COLO829 (cell line): ENCODE data around the gene CABCOCO1.
"Not testable (repeated sequence)": the region's sequence is repeated elsewhere in the genome, so short reads cannot be mapped to it uniquely, and the experiment has no call there.

Source experiments
- DNase-seq: peaks from one replicate; pipeline ENCODE4 v3.0.0; 2012; ENCODE audit warnings: low spot score

The CABCOCO1 gene

GRCh38 chr10:61719906-61720305, 57.2 kb downstream of the CABCOCO1 start:
- DNase-seq = peak; percentile 53

DNA sequence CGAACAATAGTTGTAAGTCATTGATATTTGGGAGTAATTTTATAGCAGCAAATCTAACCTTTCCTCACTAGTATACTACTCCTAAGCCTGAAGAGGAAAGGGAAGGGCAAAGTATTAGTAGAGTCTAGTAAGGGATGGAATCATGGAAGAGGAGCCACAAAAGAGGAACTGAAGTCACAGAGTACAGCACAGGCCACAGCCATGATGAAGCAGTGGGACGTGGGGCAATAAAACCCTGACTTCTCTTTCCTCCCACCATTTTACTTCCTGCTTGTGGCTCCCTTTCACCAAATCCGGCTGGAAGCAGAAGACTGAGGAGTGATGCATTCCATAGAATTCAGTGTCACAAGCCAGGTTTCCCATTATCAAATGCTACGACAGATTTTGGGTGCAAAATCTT, 58.7 kb downstream of the CABCOCO1 start:
- DNase-seq = no peak

DNA sequence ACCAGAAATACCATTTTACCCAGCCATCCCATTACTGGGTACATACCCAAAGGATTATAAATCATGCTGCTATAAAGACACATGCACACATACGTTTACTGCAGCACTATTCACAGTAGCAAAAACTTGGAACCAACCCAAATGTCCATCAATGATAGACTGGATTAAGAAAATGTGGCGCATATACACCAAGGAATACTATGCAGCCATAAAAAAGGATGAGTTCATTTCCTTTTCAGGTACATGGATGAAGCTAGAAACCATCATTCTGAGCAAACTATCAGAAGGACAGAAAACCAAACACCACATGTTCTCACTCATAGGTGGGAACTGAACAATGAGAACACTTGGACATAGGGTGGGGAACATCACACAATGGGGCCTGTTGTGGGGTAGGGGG, 62.5 kb downstream of the CABCOCO1 start:
- not testable (repeated sequence) for DNase-seq

DNA sequence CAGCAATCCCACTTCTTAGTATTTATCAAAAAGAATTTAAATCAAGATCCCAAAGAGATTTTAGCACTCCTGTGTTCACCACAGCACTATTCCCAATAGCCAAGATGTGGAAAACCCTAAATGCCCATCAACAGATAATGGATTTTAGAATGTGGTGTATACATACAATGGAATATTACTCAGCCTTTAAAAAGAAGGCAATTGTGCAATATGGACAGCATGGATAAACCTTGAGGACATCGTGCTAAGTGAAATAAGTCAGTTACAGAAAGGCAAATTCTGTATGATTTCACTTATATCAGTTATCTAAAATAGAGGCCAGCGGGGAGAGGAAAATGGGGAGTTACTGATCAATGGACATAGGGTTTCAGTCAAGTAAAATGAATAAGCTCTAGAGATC, 66.9 kb downstream of the CABCOCO1 start:
- DNase-seq = no peak

GRCh38 chr10:61730671-61731070, 67.9 kb downstream of the CABCOCO1 start:
- no peak for DNase-seq

GRCh38 chr10:61731638-61732037, 68.9 kb downstream of the CABCOCO1 start:
- DNase-seq = no peak

GRCh38 chr10:61732629-61733278, 70.0 kb downstream of the CABCOCO1 start:
- DNase-seq = no peak

DNA sequence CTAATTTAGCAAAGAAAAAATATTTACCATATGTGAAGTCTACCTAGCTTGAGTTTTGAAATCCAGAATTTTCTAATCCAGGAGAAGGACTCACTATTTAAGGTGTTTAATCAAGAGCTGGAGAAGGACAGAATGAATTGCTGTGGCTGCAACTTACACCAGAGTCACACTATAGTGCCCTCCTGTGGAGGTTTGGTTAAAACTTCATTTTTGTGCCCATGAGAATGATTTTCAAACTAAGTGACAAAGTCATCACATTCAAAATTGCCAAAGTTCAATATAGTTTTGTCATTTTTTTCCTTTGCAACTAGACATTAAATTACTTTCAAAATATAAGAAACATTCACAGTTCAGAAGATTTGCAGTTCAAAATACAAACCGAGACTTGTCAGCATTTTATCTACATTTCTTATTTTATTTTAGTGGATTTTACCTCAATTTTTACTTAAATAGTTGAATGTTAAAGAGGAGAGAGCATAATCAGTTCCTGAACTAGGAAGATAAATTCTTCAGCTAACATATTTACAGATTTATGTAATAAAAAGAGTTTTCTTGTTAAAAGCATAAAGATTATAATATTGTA, 70.7 kb downstream of the CABCOCO1 start:
- DNase-seq = peak; percentile 13

- no peak for DNase-seq
Observed at GRCh38 chr10:61735882-61736281, 73.2 kb downstream of the CABCOCO1 start.

DNA sequence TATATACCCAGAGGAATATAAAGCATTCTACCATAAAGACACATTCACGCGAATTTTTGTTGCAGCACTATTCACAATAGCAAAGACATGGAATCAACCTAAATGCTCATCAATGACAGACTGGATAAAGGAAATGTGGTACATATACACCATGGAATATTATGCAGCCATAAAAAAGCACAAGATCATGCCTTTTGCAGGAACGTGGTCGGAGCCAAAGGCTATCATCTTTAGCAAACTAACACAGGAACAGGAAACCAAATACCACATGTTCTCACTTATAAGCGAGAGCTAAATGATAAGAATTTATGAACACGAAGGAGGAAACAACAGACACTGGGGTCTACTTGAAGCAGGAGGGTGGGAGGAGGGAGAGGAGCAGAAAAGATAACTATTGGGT, 74.7 kb downstream of the CABCOCO1 start:
- not testable (repeated sequence) for DNase-seq

DNA sequence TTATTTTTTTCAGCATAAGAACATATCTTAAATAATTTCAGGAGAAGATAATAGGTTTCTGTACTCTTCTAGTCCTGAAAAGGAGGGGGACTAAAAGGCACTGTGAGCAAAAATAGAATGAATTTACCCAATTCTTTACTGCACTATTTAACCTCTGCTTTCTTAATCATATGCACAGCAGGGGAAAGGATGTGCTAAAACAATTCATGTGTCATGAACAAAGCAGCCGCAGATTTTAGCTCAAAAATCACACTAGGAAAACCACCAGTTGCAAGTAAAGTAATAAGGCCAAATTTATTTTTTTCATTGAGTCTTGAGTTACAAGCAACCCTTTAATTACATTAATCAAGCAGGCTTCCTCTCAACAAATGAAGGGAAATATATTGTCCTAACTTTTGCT, 80.1 kb downstream of the CABCOCO1 start:
- no peak for DNase-seq

- DNase-seq = no peak
Observed at GRCh38 chr10:61744469-61744868, 81.7 kb downstream of the CABCOCO1 start.

DNA sequence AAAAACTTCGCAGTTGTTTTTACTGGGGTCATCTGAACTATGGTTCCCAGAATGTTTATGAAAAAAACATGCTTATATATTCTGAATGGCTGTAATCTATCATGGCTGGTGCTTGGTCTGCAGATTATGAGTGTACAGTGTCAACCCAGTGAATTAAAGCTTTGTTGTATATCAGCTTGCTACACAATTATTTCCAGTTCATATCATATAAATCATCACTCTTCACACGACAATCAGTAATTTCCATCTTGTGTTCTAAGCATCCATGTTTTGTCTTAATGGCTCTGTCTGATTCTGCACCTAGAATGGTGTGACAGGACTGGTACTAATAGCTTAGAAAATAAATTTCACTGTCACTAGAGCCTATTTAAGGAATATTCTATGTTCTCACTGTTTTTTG, 83.6 kb downstream of the CABCOCO1 start:
- no peak for DNase-seq

DNA sequence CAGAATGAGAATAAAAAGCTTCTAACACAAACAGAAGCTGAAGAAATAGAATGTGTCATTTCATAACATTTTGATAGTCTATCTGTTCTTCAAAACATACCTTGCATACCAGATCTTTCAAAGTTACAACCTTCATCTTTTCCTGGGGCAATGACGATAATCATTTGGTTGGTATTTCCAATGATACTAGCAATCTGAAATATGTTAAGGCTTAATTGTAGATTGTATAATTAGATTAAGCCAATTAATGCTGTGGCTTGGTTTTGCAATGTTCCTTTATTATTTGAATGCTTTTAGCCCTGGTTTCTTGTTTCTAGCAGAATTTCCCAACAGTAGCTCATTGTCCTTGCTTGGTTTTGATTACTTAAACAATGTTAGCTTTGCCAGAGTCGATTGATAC, 84.6 kb downstream of the CABCOCO1 start:
- DNase-seq = peak; percentile 4

- DNase-seq = no peak
Observed at GRCh38 chr10:61749291-61749690, 86.6 kb downstream of the CABCOCO1 start.

DNA sequence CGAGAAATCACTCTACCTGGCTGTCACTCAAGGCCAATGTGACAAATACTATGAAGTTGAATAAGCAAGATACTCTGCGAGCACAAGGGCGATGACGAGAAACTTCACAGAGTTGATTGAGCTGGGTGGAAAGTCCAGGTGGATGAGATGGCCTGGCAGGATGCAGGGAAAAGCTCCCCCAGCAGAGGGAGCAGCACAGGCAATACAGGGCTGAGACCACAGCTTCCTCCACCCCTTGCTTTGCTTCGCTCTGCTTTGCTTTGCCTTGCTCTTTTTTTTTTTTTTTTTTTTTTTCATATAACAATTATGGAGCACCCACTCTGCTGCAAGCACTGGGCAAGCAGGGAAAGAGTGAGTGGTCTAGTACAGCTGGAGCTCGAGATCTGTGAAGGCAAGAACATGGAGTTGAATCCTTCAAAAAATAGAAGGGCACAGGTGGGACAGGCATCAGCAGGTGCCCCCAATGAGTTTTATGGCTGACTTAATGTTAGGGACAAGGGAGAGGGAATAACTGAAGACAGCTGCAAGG, 88.3 kb downstream of the CABCOCO1 start:
- peak; percentile 44 for DNase-seq

- no peak for DNase-seq
Observed at GRCh38 chr10:61751599-61751998, 88.9 kb downstream of the CABCOCO1 start.

DNA sequence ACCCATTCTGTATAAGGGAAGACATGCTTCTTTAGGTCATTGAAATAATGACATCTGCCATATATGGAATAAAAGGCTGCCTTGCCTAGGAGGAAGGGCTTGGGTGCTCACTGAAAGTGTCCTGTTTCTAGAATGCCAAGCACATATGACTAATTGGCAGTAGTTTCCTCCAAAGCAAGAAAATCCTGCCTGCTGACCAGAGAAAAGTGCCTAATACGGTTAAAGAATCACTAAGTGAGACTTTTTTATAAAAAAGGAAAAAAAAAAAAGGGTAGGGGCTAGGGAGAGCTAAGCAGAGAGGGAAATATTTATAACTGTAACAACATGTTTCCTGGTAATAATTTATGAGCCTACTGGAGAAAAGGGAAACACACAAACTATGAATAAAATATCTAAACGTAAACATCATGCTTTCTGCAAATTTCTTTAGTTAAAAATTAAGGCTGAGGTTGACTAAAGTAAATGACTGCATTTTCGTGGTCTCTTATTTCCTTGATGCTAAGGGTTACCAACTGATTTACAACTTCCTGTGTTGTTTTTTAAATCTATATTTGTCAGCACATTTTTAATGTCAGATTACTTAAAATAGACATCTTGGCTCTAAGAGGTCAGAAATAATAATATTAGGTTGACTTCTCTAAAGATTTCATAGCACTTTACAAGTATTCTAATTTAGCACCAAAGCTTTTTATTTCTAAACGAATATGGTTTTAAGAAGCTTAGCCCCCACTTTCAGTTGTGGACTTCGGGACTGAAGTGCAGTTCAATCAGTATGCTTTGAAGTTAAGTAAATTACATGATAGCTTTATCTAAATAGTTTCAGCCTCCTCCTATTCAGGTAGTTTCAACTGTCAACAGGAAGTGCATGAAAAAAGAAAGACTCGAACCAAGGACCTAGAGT, 89.6 kb downstream of the CABCOCO1 start:
- peak; percentile 10 for DNase-seq

DNA sequence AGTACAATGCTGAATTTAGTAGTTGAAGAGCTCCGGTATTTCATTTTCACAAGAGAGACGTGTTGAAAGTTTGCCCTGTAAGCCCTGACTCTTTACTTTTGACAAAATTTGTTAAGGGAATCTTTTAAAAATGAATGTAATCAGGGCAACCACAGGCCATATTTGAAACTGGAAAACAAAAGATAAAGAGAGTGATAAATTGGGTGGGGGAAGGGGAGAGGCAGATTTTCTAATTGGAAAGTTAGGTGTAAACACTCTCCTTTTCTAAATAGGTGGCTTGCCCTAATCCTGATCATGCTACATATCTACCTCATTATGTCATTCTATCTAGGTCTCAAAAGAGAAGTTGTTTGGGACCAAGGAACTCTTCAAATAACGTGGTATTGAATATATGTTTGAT, 90.7 kb downstream of the CABCOCO1 start:
- DNase-seq = no peak

GRCh38 chr10:61754587-61755550, 92.1 kb downstream of the CABCOCO1 start:
- DNase-seq = no peak

DNA sequence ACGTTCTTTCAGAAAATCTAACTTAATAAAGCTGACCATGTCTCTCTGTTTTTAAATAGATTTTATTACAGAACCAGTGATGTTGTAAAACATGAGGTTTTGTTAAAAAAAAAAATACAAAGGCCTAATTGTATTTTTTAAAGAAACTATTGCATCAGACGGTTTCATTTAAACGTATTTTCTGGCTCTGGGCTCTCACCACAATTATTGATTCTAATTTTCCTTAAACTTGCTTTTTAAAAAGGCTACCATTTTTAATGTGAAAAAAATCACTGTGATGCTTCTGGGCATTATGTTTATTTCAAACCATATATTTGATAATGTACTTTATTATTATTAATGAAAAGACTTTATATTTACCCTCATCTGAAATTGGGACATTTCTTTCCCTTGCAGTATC, 94.3 kb downstream of the CABCOCO1 start:
- DNase-seq = no peak
